HG03457 (cell line): ENCODE data around the gene CLIP2.
"Not testable (repeated sequence)": the region's sequence is repeated elsewhere in the genome, so short reads cannot be mapped to it uniquely, and the experiment has no call there.

ENCODE experiments used
- ATAC-seq: cut with Tn5 transposase; IDR thresholded peaks from one replicate; pipeline ENCODE4 v1.9.1; 2021; ENCODE audit warnings: moderate number of reproducible peaks; ENCODE audit not compliant: unreplicated experiment

CLIP2 gene

DNA sequence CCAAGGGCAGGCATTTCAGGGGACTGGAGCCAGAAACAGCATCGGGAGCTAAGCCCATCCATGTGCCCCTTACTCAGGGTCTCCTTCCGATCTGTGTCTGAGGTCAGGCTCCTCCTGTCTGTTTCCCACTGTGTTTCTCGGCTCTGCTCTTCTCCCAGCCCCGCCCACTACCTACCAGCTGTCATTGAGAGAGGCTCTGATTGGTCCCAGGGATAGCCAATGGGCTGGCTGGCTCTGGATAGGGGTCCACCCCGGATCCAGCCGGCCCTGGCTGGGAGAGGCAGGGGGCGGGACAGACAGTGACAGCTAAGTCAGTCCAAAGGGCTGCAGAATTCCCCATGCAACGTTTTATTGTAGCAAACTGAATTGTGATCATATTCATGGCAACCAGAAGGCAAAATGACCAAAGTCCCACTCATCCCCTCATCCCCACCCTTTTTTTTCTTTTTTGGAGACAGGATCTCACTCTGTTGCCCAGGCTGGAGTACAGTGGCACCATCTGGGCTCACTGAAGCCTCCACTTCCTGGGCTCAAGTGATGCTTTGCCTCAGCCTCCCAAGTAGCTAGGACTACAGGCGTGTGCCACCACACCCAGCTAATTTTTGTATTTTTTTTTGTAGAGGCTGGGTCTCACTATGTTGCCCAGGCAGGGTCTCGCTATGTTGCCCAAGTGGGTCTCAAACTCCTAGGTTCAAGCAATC, 76.3 kb downstream of the CLIP2 start:
- ATAC-seq: no peak

DNA sequence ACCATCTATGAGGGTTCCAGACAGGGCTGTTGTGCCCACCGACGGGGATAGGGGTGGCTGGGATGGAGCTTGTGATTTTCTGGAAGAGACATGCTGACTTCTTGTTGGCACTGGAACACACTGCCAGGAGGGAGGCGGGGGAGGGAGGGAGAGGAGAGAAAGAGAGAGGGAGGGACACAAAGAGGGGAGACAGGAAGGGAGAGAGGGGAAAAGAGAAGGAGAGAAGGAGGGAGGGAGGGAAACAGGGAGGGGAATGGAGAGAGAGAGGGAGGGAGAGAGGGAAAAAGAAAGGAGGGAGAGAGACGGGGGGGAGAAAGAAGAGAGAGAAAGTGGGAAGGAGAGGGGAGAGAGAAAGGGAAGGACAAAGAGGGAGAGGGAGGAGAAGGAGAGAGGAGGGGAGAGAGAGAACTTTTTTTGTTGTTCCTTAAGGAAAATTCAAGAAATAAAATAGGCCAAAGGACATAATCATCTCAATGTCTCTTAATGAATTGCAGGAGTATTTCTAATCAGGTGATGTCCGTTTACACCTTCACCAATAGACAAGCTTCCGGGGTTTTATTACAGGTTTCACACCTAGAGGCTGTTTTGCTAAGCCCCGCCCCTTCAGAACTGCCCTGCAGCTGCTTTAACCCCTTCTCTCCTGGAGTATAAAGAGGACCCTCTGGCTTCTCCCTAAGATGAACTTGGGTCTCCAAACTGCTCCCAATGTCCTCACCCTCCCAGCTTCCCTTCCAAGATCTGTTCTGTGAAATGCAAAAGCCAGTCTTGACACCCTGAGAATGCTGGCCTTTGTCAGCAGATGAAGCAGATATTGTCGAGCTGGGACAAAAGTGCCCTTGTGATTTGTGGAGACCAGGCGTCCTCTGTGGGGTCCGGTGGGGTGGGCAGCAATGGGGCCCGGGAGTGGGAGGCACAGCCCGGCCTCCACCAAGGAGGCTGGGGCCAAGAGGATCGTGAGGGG, 82.5 kb downstream of the CLIP2 start:
- ATAC-seq: no peak

- no peak for ATAC-seq
Observed at GRCh38 chr7:74372511-74373111, 83.4 kb downstream of the CLIP2 start.

GRCh38 chr7:74373536-74373935, 84.3 kb downstream of the CLIP2 start:
- no peak for ATAC-seq

GRCh38 chr7:74375726-74376220, 86.6 kb downstream of the CLIP2 start:
- no peak for ATAC-seq

DNA sequence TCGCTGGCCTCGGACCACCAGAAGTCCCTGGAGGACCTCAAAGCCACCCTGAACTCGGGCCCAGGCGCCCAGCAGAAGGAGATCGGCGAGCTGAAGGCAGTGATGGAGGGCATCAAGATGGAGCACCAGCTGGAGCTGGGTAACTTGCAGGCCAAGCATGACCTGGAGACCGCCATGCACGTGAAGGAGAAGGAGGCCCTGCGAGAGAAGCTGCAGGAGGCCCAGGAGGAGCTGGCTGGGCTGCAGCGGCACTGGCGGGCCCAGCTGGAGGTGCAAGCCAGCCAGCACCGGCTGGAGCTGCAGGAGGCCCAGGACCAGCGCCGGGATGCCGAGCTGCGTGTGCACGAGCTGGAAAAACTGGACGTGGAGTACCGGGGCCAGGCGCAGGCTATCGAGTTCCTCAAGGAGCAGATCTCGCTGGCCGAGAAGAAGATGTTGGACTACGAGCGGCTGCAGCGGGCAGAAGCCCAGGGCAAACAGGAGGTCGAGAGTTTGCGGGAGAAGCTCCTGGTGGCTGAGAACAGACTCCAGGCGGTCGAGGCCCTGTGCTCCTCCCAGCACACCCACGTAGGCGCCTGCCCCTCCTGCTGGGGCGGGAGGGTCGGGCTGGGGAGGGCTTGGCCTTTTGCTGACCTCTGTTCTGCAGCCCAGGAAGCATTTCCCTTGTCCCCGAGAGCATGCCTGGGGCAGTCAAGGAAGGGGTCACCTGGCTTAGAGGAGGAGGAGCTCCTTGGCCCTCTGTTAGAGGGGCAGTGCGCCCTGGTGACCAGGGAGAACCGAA, 87.2 kb downstream of the CLIP2 start:
- ATAC-seq: no peak

- no peak for ATAC-seq
Observed at GRCh38 chr7:74379938-74380337, 90.7 kb downstream of the CLIP2 start.

- ATAC-seq: no peak
Observed at GRCh38 chr7:74380720-74381119, 91.5 kb downstream of the CLIP2 start.

DNA sequence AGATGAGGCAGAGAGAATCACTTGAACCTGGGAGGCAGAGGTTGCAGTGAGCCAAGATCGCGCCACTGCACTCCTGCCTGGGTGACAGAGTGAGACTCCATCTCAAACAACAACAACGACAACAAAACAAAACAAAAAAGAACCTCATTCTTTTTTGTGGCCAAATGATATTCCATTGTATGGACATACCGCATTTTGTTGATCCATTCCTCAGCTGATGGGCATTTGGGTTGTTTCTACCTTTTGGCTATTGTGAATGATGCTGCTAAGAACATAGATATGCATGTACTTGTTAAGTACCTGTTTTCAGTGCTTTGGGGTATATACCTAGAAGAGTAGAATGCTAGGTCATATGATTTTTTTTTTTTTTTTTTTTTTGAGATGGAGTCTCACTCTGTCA, 94.9 kb downstream of the CLIP2 start:
- not testable (repeated sequence) for ATAC-seq

DNA sequence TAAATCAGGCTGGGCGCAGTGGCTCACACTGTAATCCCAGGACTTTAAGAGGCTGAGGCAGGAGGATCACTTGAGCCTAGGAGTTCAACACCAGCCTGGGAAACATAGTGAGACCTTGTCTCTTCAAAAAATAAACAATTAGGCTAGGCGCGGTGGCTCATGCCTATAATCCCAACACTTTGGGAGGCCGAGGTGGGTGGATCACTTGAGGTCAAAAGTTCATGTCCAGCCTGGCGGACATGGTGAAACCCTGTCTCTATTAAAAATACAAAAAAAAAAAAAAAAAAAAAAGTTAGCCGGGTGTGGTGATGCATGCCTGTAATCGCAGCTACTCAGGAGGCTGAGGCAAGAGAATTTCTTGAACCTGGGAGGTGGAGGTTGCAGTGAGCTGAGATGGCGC, 95.6 kb downstream of the CLIP2 start:
- not testable (repeated sequence) for ATAC-seq

GRCh38 chr7:74387606-74388005, 98.4 kb downstream of the CLIP2 start:
- ATAC-seq: no peak

- ATAC-seq: no peak
Observed at GRCh38 chr7:74388880-74389415, 99.7 kb downstream of the CLIP2 start.

- not testable (repeated sequence) for ATAC-seq
Observed at GRCh38 chr7:74393722-74394121, 104.5 kb downstream of the CLIP2 start.

GRCh38 chr7:74394601-74395000, 105.4 kb downstream of the CLIP2 start:
- ATAC-seq: not testable (repeated sequence)

DNA sequence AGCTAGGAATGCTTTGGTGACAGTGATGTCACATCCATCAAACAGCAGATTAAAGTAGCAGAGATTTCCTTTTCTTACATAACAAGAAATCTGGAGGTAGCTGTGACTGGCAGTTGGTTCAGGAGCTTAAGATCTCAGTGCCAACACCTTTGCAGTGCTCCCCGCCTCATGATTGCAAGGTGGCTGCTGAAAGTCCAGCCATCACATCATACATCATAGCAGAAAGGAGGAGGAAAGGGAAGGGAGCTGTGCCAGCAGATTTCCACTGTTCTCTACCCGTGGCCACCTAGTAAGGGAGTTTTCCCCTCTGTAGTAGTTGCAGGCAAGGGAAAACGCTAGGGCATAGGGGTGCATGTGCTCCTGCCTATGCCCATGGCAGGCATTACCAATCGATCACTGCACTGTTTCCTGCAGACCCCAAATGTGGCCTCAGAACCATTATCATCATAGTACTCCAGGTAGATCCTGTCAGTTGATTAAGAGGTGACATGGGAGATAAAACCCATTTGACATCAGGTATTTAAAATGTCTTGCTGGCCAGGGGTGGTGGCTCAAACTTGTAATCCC, 106.6 kb downstream of the CLIP2 start:
- no peak for ATAC-seq

- ATAC-seq: no peak
Observed at GRCh38 chr7:74396993-74397392, 107.8 kb downstream of the CLIP2 start.

- ATAC-seq: no peak
Observed at GRCh38 chr7:74398426-74398825, 109.2 kb downstream of the CLIP2 start.

- ATAC-seq: no peak
Observed at GRCh38 chr7:74399006-74399405, 109.8 kb downstream of the CLIP2 start.

DNA sequence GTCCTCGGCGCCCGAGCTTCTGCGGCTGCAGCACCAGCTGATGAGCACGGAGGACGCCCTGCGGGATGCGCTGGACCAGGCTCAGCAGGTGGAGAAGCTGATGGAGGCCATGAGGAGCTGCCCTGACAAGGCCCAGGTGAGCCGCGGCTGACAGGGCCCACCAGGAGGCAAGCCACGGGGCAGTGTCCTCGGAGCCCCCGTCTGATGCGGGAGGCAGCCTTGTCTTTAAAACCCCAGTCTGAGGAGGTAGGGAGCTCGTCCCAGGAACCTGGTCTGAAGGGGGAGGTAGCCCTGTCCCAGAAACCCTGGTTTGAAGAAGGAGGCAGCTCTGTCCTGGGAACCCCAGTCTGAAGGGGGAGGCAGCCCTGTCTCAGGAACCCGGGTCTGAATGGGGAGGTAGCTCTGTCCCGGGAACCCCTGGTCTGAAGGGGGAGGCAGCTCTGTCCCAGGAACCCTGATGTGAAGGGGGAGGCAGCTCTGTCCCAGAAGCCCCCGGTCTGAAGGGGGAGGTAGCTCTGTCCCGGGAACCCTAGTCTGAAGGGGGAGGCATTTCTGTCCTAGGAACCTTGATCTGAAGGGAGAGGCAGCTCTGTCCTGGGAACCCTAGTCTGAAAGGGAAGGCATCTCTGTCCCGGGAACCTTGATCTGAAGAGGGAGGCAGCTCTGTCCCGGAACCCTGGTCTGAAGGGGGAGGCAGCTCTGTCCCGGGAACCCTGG, 111.4 kb downstream of the CLIP2 start:
- no peak for ATAC-seq
